ENCODE results near the gene COL11A2. TPM values are rescaled to one million over a fixed set of nuclear protein-coding genes. Genes with fewer than 3 reads are reported as not detected.
A peak's percentile ranks its signal among the peaks of the same experiment; 100 is the strongest.

COL11A2 gene
- total RNA-seq, 4 donors from 2014 or later: 0.16 to 0.30 (median 0.28) TPM

- 63 to 73% methylated on average over 7 of the region's 7 CpGs for WGBS, 2 donors
- TF ChIP-seq POLR2A (IDR thresholded peaks at IDR 0.05): no peak
- TF ChIP-seq, protein P1, sequence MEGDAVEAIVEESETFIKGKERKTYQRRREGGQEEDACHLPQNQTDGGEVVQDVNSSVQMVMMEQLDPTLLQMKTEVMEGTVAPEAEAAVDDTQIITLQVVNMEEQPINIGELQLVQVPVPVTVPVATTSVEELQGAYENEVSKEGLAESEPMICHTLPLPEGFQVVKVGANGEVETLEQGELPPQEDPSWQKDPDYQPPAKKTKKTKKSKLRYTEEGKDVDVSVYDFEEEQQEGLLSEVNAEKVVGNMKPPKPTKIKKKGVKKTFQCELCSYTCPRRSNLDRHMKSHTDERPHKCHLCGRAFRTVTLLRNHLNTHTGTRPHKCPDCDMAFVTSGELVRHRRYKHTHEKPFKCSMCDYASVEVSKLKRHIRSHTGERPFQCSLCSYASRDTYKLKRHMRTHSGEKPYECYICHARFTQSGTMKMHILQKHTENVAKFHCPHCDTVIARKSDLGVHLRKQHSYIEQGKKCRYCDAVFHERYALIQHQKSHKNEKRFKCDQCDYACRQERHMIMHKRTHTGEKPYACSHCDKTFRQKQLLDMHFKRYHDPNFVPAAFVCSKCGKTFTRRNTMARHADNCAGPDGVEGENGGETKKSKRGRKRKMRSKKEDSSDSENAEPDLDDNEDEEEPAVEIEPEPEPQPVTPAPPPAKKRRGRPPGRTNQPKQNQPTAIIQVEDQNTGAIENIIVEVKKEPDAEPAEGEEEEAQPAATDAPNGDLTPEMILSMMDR (IDR thresholded peaks at IDR 0.05): no peak
- DNase-seq (ENCODE audit: low spot score in 2 of 2): peak in 1 of 2 donors; percentile 32
- intact Hi-C loops (cut with DNase I; ENCODE audit: low total_unique reads): no loop called here
- no peak overlapping the region for H3K4me3 ChIP-seq (ENCODE audit: low read depth, poor library complexity, severe bottlenecking)
Measured at GRCh38 chr6:33113755-33114154, 78.5 kb downstream of the COL11A2 start.

MicroRNAs within 50 kb of the gene (microRNA counts, 767-probe panel; counts per million panel counts)
- microRNA hsa-miR-219-1-3p (0 to 358 counts per million in 2 donors), microRNA hsa-miR-219-5p (0 to 358 counts per million in 2 donors)

Small RNA genes within 50 kb of the gene (microRNA-seq; reads per million reads assigned to microRNA genes)
- gene MIR219A1 (ENCODE audit: borderline number of aligned reads in 1 of 2, borderline replicate concordance in 2 of 2): 1.1 to 4.8 reads per million in 2 donors

Other genes starting within 250 kb of the COL11A2 start
- 10 to 100 TPM; 11.5 to 33.4 (median 22.4) TPM for gene HLA-DMA, start 239.4 kb downstream of the COL11A2 start, total RNA-seq
- gene BRD2, start 223.9 kb downstream of the COL11A2 start, total RNA-seq: 100 to 1,000 TPM in 3 of 4 donors, 10 to 100 TPM in 1; 97.5 to 130 (median 119) TPM
- 10 to 100 TPM in 3 of 4 donors, 1 to 10 TPM in 1; 4.3 to 47.9 (median 13.4) TPM for gene HLA-DOA, start 182.9 kb downstream of the COL11A2 start, total RNA-seq
- 100 to 1,000 TPM in 2 of 4 donors, 10 to 100 TPM in 2; 57.1 to 127 (median 96.8) TPM for gene HLA-DPA1, start 118.8 kb downstream of the COL11A2 start, total RNA-seq
- 10 to 100 TPM; 48.1 to 84.0 (median 63.3) TPM for gene HLA-DPB1, start 116.5 kb downstream of the COL11A2 start, total RNA-seq
- gene RXRB, start 8.2 kb upstream of the COL11A2 start, total RNA-seq: 10 to 100 TPM; 17.8 to 27.3 (median 24.9) TPM
- gene SLC39A7, start 8.4 kb upstream of the COL11A2 start, total RNA-seq: 10 to 100 TPM; 35.4 to 52.7 (median 39.1) TPM
- gene HSD17B8, start 12.2 kb upstream of the COL11A2 start, total RNA-seq: 10 to 100 TPM; 39.3 to 49.5 (median 41.8) TPM
- gene RING1, start 16.0 kb upstream of the COL11A2 start, total RNA-seq: 10 to 100 TPM; 10.0 to 22.1 (median 13.7) TPM
- 10 to 100 TPM; 33.3 to 51.0 (median 44.4) TPM for gene VPS52, start 79.4 kb upstream of the COL11A2 start, total RNA-seq
- gene RPS18, start 79.6 kb upstream of the COL11A2 start, total RNA-seq: 1,000 to 10,000 TPM; 4,043 to 6,696 (median 6,204) TPM
- gene B3GALT4, start 84.7 kb upstream of the COL11A2 start, total RNA-seq: 10 to 100 TPM; 24.8 to 31.0 (median 26.3) TPM
- 10 to 100 TPM; 38.4 to 57.2 (median 47.0) TPM for gene WDR46, start 96.8 kb upstream of the COL11A2 start, total RNA-seq
- gene PFDN6, start 97.1 kb upstream of the COL11A2 start, total RNA-seq: 10 to 100 TPM; 22.6 to 36.3 (median 35.3) TPM
- gene RGL2, start 106.5 kb upstream of the COL11A2 start, total RNA-seq: 10 to 100 TPM; 79.7 to 95.3 (median 84.4) TPM
- gene TAPBP, start 121.6 kb upstream of the COL11A2 start, total RNA-seq: 100 to 1,000 TPM in 1 of 4 donors, 10 to 100 TPM in 3; 80.3 to 122 (median 92.0) TPM
- 10 to 100 TPM; 25.0 to 53.7 (median 35.8) TPM for gene ZBTB22, start 125.3 kb upstream of the COL11A2 start, total RNA-seq
- 10 to 100 TPM; 41.2 to 45.4 (median 43.3) TPM for gene DAXX, start 130.5 kb upstream of the COL11A2 start, total RNA-seq
- gene KIFC1, start 199.4 kb upstream of the COL11A2 start, total RNA-seq: 10 to 100 TPM in 1 of 4 donors, 1 to 10 TPM in 3; 4.1 to 14.6 (median 9.3) TPM
- 10 to 100 TPM; 40.9 to 73.0 (median 64.8) TPM for gene PHF1, start 218.5 kb upstream of the COL11A2 start, total RNA-seq
- 100 to 1,000 TPM in 3 of 4 donors, 10 to 100 TPM in 1; 96.5 to 162 (median 153) TPM for gene CUTA, start 225.6 kb upstream of the COL11A2 start, total RNA-seq
- gene SYNGAP1, start 227.6 kb upstream of the COL11A2 start, total RNA-seq: 10 to 100 TPM in 2 of 4 donors, 1 to 10 TPM in 2; 7.5 to 21.1 (median 9.4) TPM

All from lower leg skin (tissue), 4 donors.